AG04450 (cell line): ENCODE results near the gene MYBPC3. TPM values are rescaled to one million over a fixed set of nuclear protein-coding genes. Genes with fewer than 3 reads are reported as not detected.

Source experiments
- CTCF ChIA-PET: fragments of 300-600, 350-600 bp; formaldehyde crosslinking; extraction: SDS; loops from one replicate; lab custom pipeline; 2022; ENCODE audit warnings: antibody characterized with exemption, inconsistent platforms; lab: Charles Lee
- POLR2A ChIA-PET: fragments of 350-600 bp; formaldehyde crosslinking; extraction: SDS; loops from one replicate; lab custom pipeline; 2021; ENCODE audit warnings: antibody characterized with exemption, inconsistent platforms; lab: Yijun Ruan, JAX
- DNase-seq: peaks from one replicate; pipeline ENCODE4 v3.0.0-alpha.2; 2011; ENCODE audit warnings: low read depth, low spot score
- H3K27ac ChIP-seq: one replicate; pipeline ENCODE4 v1.5.1; 2012; ENCODE audit warnings: low read depth, low read length, control low read depth
- H3K27me3 ChIP-seq: one replicate; pipeline ENCODE4 v1.6.0; 2012; ENCODE audit warnings: low read length; ENCODE audit not compliant: control insufficient read depth, insufficient read depth
- H3K4me3 ChIP-seq: 2 replicates; pipeline ENCODE4 v1.5.1; 2011; ENCODE audit warnings: mild to moderate bottlenecking, low read depth, low read length, control low read depth
- H3K9me3 ChIP-seq: 2 replicates; pipeline ENCODE4 v1.5.1; 2012; ENCODE audit warnings: low read length; ENCODE audit not compliant: control insufficient read depth, insufficient read depth
- CTCF ChIP-seq: IDR thresholded peaks from 2 replicates; pipeline ENCODE4 v1.5.1; 2011; ENCODE audit warnings: low read depth, low read length, control low read depth, inconsistent platforms
- polyA plus RNA-seq: library from polyadenylated mRNA; depleted of rRNA; stranded (reverse); fragments of >200 nt; gene quantifications from 2 replicates; pipeline ENCODE4 v1.2.3, GENCODE V29; 2011

MYBPC3 gene
- polyA plus RNA-seq, 1 experiment = not detected

GRCh38 chr11:47373876-47374719 is 21.6 kb upstream of the MYBPC3 start:
- TF ChIP-seq CTCF = peak; percentile 94
- CTCF ChIA-PET = interaction anchor here (0.5 to 2.9 kb wide), 48 partner anchors 9 to 529 kb away, joined by 3 to 39 read pairs (median 4); partner anchors contain the start of genes ACP2, CSTPP1 and SLC39A13
- DNase-seq = peak; percentile 26
- Histone ChIP-seq H3K27ac (no peak overlapping the region), H3K9me3 (no peaks in the 10 kb centered on the region; the same call in 1 of the 2 replicates), H3K27me3 (no peaks in the 10 kb centered on the region), H3K4me3 (no peak overlapping the region)
- POLR2A ChIA-PET = interaction anchor here (0.6 to 0.8 kb wide), 2 partner anchors 42 to 80 kb away, joined by 3 read pairs; no protein-coding TSS in a partner anchor

GRCh38 chr11:47372422-47372821 is 19.9 kb upstream of the MYBPC3 start:
- ChIA-PET CTCF (interaction anchor here (0.5 to 2.9 kb wide), 4 partner anchors 39 to 245 kb away, joined by 3 to 39 read pairs (median 13); no protein-coding TSS in a partner anchor), POLR2A (interaction anchor here (0.7 to 1.0 kb wide), 2 partner anchors 35 to 52 kb away, joined by 3 to 4 read pairs; no protein-coding TSS in a partner anchor)
- Histone ChIP-seq H3K27ac (no peak overlapping the region), H3K9me3 (no peaks in the 10 kb centered on the region), H3K27me3 (peaks cover 2% of the 10 kb centered on the region), H3K4me3 (no peak overlapping the region)
- TF ChIP-seq CTCF = no peak
- no peak for DNase-seq

GRCh38 chr11:47369676-47370075 is 17.2 kb upstream of the MYBPC3 start:
- DNase-seq = no peak
- Histone ChIP-seq H3K27ac (no peak overlapping the region), H3K9me3 (no peaks in the 10 kb centered on the region), H3K4me3 (no peak overlapping the region), H3K27me3 (peaks cover 6% of the 10 kb centered on the region)
- ChIA-PET POLR2A (no interaction called here), CTCF (interaction anchor here (0.6 to 1.9 kb wide), 3 partner anchors 9 to 492 kb away, joined by 3 to 6 read pairs (median 3); no protein-coding TSS in a partner anchor)
- no peak for TF ChIP-seq CTCF

GRCh38 chr11:47366020-47366490 is 13.6 kb upstream of the MYBPC3 start:
- Histone ChIP-seq H3K4me3 (no peak overlapping the region), H3K27me3 (peaks cover 11% of the 10 kb centered on the region), H3K9me3 (no peaks in the 10 kb centered on the region), H3K27ac (no peak overlapping the region)
- POLR2A ChIA-PET = no interaction called here
- no peak for TF ChIP-seq CTCF
- DNase-seq = no peak
- CTCF ChIA-PET = no interaction called here

GRCh38 chr11:47361419-47361818 is 8.9 kb upstream of the MYBPC3 start:
- H3K9me3 ChIP-seq = no peaks in the 10 kb centered on the region
- peaks cover 6% of the 10 kb centered on the region for H3K27me3 ChIP-seq
- DNase-seq = no peak
- TF ChIP-seq CTCF = no peak
- H3K27ac ChIP-seq = no peak overlapping the region
- ChIA-PET POLR2A (interaction anchor here (0.6 kb wide), 1 partner anchor 48 kb away, joined by 3 read pairs; no protein-coding TSS in a partner anchor), CTCF (interaction anchor here (0.8 kb wide), 1 partner anchor 8 kb away, joined by 3 read pairs; no protein-coding TSS in a partner anchor)
- no peak overlapping the region for H3K4me3 ChIP-seq
